Trophoblast cell (in vitro differentiated cells and primary cell): ENCODE measurements around the gene GCLM.
"Not testable (repeated sequence)": the region's sequence is repeated elsewhere in the genome, so short reads cannot be mapped to it uniquely, and the experiment has no call there.

Experiments
- DNase-seq, 2 donors: peaks; one replicate each; pipeline ENCODE4 v3.0.0-alpha.2; 2016
- H2AFZ ChIP-seq: 2 replicates; pipeline ENCODE4 v1.6.1; 2013; ENCODE audit warnings: low read length, moderate library complexity, mild to moderate bottlenecking; ENCODE audit not compliant: insufficient read depth, poor library complexity
- H2AK5ac ChIP-seq: 2 replicates; pipeline ENCODE4 v1.6.1; 2013; ENCODE audit warnings: mild to moderate bottlenecking, low read length
- H2BK120ac ChIP-seq: 2 replicates; pipeline ENCODE4 v1.6.1; 2013; ENCODE audit warnings: low read length, mild to moderate bottlenecking, moderate library complexity; ENCODE audit not compliant: insufficient read depth, poor library complexity
- H2BK12ac ChIP-seq: 2 replicates; pipeline ENCODE4 v1.6.1; 2013; ENCODE audit warnings: mild to moderate bottlenecking, low read length, moderate library complexity
- H2BK5ac ChIP-seq: 2 replicates; pipeline ENCODE4 v1.6.1; 2013; ENCODE audit warnings: low read length, low read depth, moderate library complexity, mild to moderate bottlenecking; ENCODE audit not compliant: poor library complexity
- H3K14ac ChIP-seq: 2 replicates; pipeline ENCODE4 v1.6.1; 2013; ENCODE audit warnings: mild to moderate bottlenecking, low read length
- H3K18ac ChIP-seq: 2 replicates; pipeline ENCODE4 v1.6.1; 2013; ENCODE audit warnings: mild to moderate bottlenecking, low read length
- H3K23ac ChIP-seq: 2 replicates; pipeline ENCODE4 v1.6.1; 2013; ENCODE audit warnings: low read length
- H3K27ac ChIP-seq: 2 replicates; pipeline ENCODE4 v1.5.1; 2013; ENCODE audit warnings: low read depth, mild to moderate bottlenecking, inconsistent platforms, low read length, moderate library complexity
- H3K27me3 ChIP-seq: 2 replicates; pipeline ENCODE4 v1.6.1; 2013; ENCODE audit warnings: inconsistent platforms, mild to moderate bottlenecking, low read length, moderate library complexity; ENCODE audit not compliant: insufficient read depth
- H3K36me3 ChIP-seq, 2 experiments: 1 replicate in 1 of 2; 2 replicates in 1 of 2; pipeline ENCODE4 v1.6.1; 2013; ENCODE audit warnings: low read length in 2 of 2, mild to moderate bottlenecking in 2 of 2, moderate library complexity in 1 of 2; ENCODE audit not compliant: insufficient read depth in 2 of 2, control insufficient read depth in 1 of 2
- H3K4ac ChIP-seq: 2 replicates; pipeline ENCODE4 v1.6.1; 2013; ENCODE audit warnings: low read depth, mild to moderate bottlenecking, low read length, moderate library complexity
- H3K4me1 ChIP-seq, 2 experiments: 1 replicate in 1 of 2; 2 replicates in 1 of 2; pipeline ENCODE4 v1.6.1; 2013; ENCODE audit warnings: low read length in 2 of 2, mild to moderate bottlenecking in 2 of 2, moderate library complexity in 1 of 2; ENCODE audit not compliant: insufficient read depth in 2 of 2, control insufficient read depth in 1 of 2
- H3K4me2 ChIP-seq: 2 replicates; pipeline ENCODE4 v1.6.1; 2013; ENCODE audit warnings: inconsistent platforms, mild to moderate bottlenecking, low read length, moderate library complexity
- H3K4me3 ChIP-seq: 2 replicates; pipeline ENCODE4 v1.5.1; 2013; ENCODE audit warnings: mild to moderate bottlenecking, low read depth, low read length, inconsistent platforms
- H3K79me1 ChIP-seq: one replicate; pipeline ENCODE4 v1.6.1; 2013; ENCODE audit warnings: low read length
- H3K79me2 ChIP-seq: 2 replicates; pipeline ENCODE4 v1.6.1; 2013; ENCODE audit warnings: low read length, mild to moderate bottlenecking; ENCODE audit not compliant: control insufficient read depth, insufficient read depth, poor library complexity
- H3K9ac ChIP-seq: 2 replicates; pipeline ENCODE4 v1.6.1; 2013; ENCODE audit warnings: mild to moderate bottlenecking, low read length
- H3K9me3 ChIP-seq: 2 replicates; pipeline ENCODE4 v1.6.1; 2013; ENCODE audit warnings: low read depth, mild to moderate bottlenecking, control low read depth, inconsistent platforms, low read length; ENCODE audit not compliant: insufficient read depth
- H4K12ac ChIP-seq: 2 replicates; pipeline ENCODE4 v1.6.1; 2013; ENCODE audit warnings: low read depth, mild to moderate bottlenecking, low read length, moderate library complexity
- H4K8ac ChIP-seq: 2 replicates; pipeline ENCODE4 v1.6.1; 2013; ENCODE audit warnings: low read depth, mild to moderate bottlenecking, low read length, moderate library complexity
- H4K91ac ChIP-seq: one replicate; pipeline ENCODE4 v1.6.1; 2013; ENCODE audit warnings: low read depth, mild to moderate bottlenecking, low read length, moderate library complexity
- WGBS: extraction: QIAGEN DNeasy Blood & Tissue Kit; methylation state at CpG from one replicate; pipeline ENCODE4 v1.1.7; 2013; ENCODE audit warnings: missing lambda C conversion rate; ENCODE audit not compliant: insufficient read length, insufficient coverage; ENCODE audit errors: extremely low coverage; 5-methylcytosine and 5-hydroxymethylcytosine counted together

The GCLM gene

DNA sequence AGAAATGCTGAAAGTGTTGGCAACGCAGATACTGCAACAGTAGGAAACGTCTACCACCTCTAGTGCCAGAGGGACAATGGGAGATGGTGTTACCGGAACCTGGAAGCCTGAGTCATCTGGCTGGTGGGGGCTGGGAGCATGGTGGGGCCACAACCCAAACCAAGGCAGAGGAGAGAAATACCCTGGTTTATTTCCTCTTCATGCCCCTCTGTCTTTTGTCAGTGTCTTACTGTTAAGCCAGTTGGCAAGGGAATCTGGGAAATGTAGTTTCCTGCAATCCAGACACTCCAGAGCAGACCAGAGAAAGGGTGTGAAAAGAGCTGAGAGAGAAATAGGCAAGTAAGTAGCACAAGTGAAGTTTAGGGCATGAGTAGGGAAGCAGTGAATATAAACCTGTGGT, 45.1 kb downstream of the GCLM start:
- peaks cover 2 to 4% of the 10 kb centered on the region in 2 experiments for H3K36me3 ChIP-seq

DNA sequence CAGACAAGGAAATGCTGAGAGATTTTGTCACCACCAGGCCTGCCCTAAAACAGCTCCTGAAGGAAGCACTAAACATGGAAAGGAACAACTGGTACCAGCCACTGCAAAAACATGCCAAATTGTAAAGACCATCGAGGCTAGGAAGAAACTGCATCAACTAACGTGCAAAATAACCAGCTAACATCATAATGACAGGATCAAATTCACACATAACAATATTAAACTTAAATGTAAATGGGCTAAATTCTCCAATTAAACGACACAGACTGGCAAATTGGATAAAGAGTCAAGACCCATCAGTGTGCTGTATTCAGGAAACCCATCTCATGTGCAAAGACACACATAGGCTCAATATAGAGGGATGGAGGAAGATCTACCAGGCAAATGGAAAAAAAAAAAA, 51.6 kb downstream of the GCLM start:
- not testable (repeated sequence) for H3K9me3 ChIP-seq, H3K14ac ChIP-seq, H3K36me3 ChIP-seq, H2BK120ac ChIP-seq, H4K8ac ChIP-seq, H3K4ac ChIP-seq, H3K4me3 ChIP-seq, H3K27ac ChIP-seq, H2AFZ ChIP-seq, H3K4me1 ChIP-seq, H3K27me3 ChIP-seq, H2BK12ac ChIP-seq, DNase-seq, H2BK5ac ChIP-seq, H3K9ac ChIP-seq, H3K23ac ChIP-seq, H4K91ac ChIP-seq, H4K12ac ChIP-seq, H3K18ac ChIP-seq, H2AK5ac ChIP-seq, H3K4me2 ChIP-seq, H3K79me1 ChIP-seq, H3K79me2 ChIP-seq
- WGBS, result no CpG with 5 or more reads among the region's 3 CpGs

More for the DNA sequence above, 45.1 kb downstream of the GCLM start:
- H4K91ac ChIP-seq, result no peak overlapping the region
- no peak overlapping the region for H3K14ac ChIP-seq
- no CpG with 5 or more reads among the region's 3 CpGs for WGBS
- H3K4me2 ChIP-seq, result no peak overlapping the region
- DNase-seq, result no peak
- no peaks in the 10 kb centered on the region for H3K79me1 ChIP-seq
- peaks cover 0 to 5% of the 10 kb centered on the region in 2 experiments for H3K4me1 ChIP-seq
- H2BK12ac ChIP-seq, result no peak overlapping the region
- H3K79me2 ChIP-seq, result no peaks in the 10 kb centered on the region
- H2BK5ac ChIP-seq, result no peak overlapping the region
- H2BK120ac ChIP-seq, result no peak overlapping the region
- no peak overlapping the region for H3K27ac ChIP-seq
- H2AK5ac ChIP-seq, result no peak overlapping the region
- no peak overlapping the region for H3K4me3 ChIP-seq
- no peaks in the 10 kb centered on the region for H3K27me3 ChIP-seq
- H3K9me3 ChIP-seq, result no peaks in the 10 kb centered on the region
- H3K4ac ChIP-seq, result no peak overlapping the region
- H4K8ac ChIP-seq, result no peak overlapping the region
- no peak overlapping the region for H3K23ac ChIP-seq
- H2AFZ ChIP-seq, result no peak overlapping the region
- no peak overlapping the region for H3K9ac ChIP-seq
- no peak overlapping the region for H3K18ac ChIP-seq
- H4K12ac ChIP-seq, result no peak overlapping the region

DNA sequence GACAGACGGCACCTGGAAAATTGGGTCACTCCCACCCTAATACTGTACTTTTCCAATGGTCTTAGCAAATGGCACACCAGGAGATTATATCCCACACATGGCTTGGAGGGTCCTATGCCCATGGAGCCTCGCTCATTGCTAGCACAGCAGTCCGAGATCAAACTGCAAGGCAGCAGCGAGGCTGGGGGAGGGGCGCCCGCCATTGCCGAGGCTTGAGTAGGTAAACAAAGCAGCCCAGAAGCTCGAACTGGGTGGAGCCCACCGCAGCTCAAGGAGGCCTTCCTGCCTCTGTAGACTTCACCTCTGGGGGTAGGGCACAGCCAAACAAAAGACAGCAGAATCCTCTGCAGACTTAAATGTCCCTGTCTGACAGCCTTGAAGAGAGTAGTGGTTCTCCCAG, 53.2 kb downstream of the GCLM start:
- H3K4ac ChIP-seq, H2AFZ ChIP-seq, H4K91ac ChIP-seq, DNase-seq, H3K79me1 ChIP-seq, H3K4me2 ChIP-seq, H3K23ac ChIP-seq, H3K36me3 ChIP-seq, H4K8ac ChIP-seq, H3K79me2 ChIP-seq, H3K14ac ChIP-seq, H2BK12ac ChIP-seq, H2AK5ac ChIP-seq, H3K4me1 ChIP-seq, H2BK120ac ChIP-seq, H3K27ac ChIP-seq, H3K9ac ChIP-seq, H3K18ac ChIP-seq, H3K27me3 ChIP-seq, H3K9me3 ChIP-seq, H4K12ac ChIP-seq, H2BK5ac ChIP-seq, H3K4me3 ChIP-seq: not testable (repeated sequence)
- WGBS, result no CpG with 5 or more reads among the region's 9 CpGs

DNA sequence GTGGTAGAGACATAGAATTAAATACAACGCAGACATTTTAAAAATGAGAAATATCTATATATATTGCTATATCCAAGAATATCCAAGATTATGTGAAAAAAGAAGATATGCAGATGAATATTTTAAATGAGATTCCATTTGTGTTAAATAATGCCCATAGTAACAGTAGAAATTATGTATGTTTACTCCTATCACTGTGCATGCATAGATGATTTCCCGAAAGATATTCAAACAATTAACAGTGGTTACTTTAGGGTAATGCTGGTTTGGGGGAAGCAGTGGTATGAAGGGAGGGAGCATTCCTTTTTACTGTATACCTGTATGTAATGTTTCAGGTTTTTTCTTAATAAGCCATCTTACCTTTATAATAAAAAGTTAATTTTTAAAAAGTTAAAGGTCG, 55.3 kb downstream of the GCLM start:
- H4K12ac ChIP-seq, result no peak overlapping the region
- no peaks in the 10 kb centered on the region for H3K27me3 ChIP-seq
- H3K9ac ChIP-seq, result no peak overlapping the region
- H3K4me2 ChIP-seq, result no peak overlapping the region
- H4K8ac ChIP-seq, result no peak overlapping the region
- no peaks in the 10 kb centered on the region for H3K79me1 ChIP-seq
- no peak overlapping the region for H3K14ac ChIP-seq
- H2BK5ac ChIP-seq, result no peak overlapping the region
- H2AK5ac ChIP-seq, result no peak overlapping the region
- H3K18ac ChIP-seq, result no peak overlapping the region
- DNase-seq, result no peak
- no peak overlapping the region for H3K27ac ChIP-seq
- H2BK120ac ChIP-seq, result no peak overlapping the region
- H2AFZ ChIP-seq, result no peak overlapping the region
- no peak overlapping the region for H2BK12ac ChIP-seq
- no CpG with 5 or more reads among the region's 3 CpGs for WGBS
- H3K79me2 ChIP-seq, result no peaks in the 10 kb centered on the region
- no peak overlapping the region for H3K23ac ChIP-seq
- no peak overlapping the region for H3K4me3 ChIP-seq
- no peaks in the 10 kb centered on the region for H3K36me3 ChIP-seq
- no peak overlapping the region for H3K4ac ChIP-seq
- H3K4me1 ChIP-seq, result no peaks in the 10 kb centered on the region
- H3K9me3 ChIP-seq, result peaks cover 5% of the 10 kb centered on the region
- no peak overlapping the region for H4K91ac ChIP-seq
